ENCODE data around the gene GIGYF2.

GIGYF2 gene

DNA sequence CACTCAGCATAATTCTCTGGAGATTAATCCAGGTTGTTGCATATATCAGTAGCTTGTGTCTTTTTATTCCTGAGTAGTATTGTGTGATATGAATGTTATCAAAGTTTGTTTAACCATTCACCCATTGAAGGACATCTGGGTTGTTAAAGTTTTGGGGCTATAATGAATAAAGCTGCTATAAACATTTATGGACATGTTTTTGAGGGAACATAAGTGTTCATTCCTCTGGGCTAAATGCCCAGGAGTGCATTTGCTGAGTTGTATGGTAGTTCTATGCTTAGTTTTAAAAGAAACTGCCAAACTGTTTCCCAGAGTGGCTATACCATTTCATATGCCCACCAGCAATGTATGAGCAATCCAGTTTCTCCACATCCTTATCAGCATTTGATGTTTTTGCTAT, 101.1 kb downstream of the GIGYF2 start:
- Histone ChIP-seq H2AFZ (ENCODE audit: low read depth, low read length) (no peak overlapping the region), H3K4me2 (ENCODE audit: insufficient read depth, low read length) (no peak overlapping the region), H3K79me2 (ENCODE audit: insufficient read depth, low read length) (no peaks in the 10 kb centered on the region; the same call in 1 of the 2 replicates), H3K4me3 (ENCODE audit: low read depth in 1 of 2, low read length in 2 of 2) (no peak overlapping the region), H3K4me1 (ENCODE audit: insufficient read depth, low read length) (no peaks in the 10 kb centered on the region), H4K20me1 (ENCODE audit: insufficient read depth, low read length) (no peaks in the 10 kb centered on the region), H3K27ac (ENCODE audit: low read length) (no peak overlapping the region), H3K9me3 (ENCODE audit: insufficient read depth, low read length, severe bottlenecking) (no peaks in the 10 kb centered on the region), H3K27me3 (ENCODE audit: insufficient read depth, low read length, poor library complexity) (no peaks in the 10 kb centered on the region), H3K36me3 (ENCODE audit: insufficient read depth, low read length) (peaks cover 91% of the 10 kb centered on the region), H3K9ac (ENCODE audit: low read depth, low read length) (no peak overlapping the region)
- DNase-seq (no peak), ATAC-seq (ENCODE audit: insufficient read depth, low read depth) (no peak)
- TF ChIP-seq EZH2 (IDR thresholded peaks at IDR 0.05; ENCODE audit: borderline replicate concordance, low read depth, low read length, severe bottlenecking): no peak
- TF ChIP-seq, protein P1, sequence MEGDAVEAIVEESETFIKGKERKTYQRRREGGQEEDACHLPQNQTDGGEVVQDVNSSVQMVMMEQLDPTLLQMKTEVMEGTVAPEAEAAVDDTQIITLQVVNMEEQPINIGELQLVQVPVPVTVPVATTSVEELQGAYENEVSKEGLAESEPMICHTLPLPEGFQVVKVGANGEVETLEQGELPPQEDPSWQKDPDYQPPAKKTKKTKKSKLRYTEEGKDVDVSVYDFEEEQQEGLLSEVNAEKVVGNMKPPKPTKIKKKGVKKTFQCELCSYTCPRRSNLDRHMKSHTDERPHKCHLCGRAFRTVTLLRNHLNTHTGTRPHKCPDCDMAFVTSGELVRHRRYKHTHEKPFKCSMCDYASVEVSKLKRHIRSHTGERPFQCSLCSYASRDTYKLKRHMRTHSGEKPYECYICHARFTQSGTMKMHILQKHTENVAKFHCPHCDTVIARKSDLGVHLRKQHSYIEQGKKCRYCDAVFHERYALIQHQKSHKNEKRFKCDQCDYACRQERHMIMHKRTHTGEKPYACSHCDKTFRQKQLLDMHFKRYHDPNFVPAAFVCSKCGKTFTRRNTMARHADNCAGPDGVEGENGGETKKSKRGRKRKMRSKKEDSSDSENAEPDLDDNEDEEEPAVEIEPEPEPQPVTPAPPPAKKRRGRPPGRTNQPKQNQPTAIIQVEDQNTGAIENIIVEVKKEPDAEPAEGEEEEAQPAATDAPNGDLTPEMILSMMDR (IDR thresholded peaks at IDR 0.05; ENCODE audit: borderline replicate concordance, extremely low read depth, low read length, poor library complexity, severe bottlenecking): no peak

DNA sequence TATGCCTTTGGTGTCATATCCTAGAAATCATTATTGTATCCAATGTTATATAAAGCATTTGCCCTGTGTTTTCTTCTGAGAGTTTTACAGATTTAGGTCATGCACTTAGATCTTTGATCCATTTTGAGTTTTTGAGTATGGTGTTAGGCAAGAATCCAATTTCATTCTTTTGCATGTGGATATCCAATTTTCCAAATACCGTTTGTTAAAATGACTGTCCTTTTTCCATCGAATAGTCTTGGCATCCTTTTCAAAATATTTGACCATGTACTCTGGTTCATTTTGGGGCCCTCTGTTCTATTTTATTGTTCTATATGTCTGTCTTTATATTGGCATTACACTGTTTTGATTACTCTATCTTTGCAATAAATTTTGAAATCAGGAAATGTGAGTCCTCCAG, 103.0 kb downstream of the GIGYF2 start:
- Histone ChIP-seq H3K27me3 (ENCODE audit: insufficient read depth, low read length, poor library complexity) (no peaks in the 10 kb centered on the region), H3K4me2 (ENCODE audit: insufficient read depth, low read length) (no peak overlapping the region), H3K27ac (ENCODE audit: low read length) (no peak overlapping the region), H4K20me1 (ENCODE audit: insufficient read depth, low read length) (no peaks in the 10 kb centered on the region), H3K79me2 (ENCODE audit: insufficient read depth, low read length) (no peaks in the 10 kb centered on the region; the same call in 1 of the 2 replicates), H3K4me1 (ENCODE audit: insufficient read depth, low read length) (no peaks in the 10 kb centered on the region), H3K4me3 (ENCODE audit: low read depth in 1 of 2, low read length in 2 of 2) (no peak overlapping the region), H3K9me3 (ENCODE audit: insufficient read depth, low read length, severe bottlenecking) (no peaks in the 10 kb centered on the region), H2AFZ (ENCODE audit: low read depth, low read length) (no peak overlapping the region), H3K9ac (ENCODE audit: low read depth, low read length) (no peak overlapping the region), H3K36me3 (ENCODE audit: insufficient read depth, low read length) (peaks cover 73% of the 10 kb centered on the region)
- TF ChIP-seq, protein P1 (IDR thresholded peaks at IDR 0.05; ENCODE audit: borderline replicate concordance, extremely low read depth, low read length, poor library complexity, severe bottlenecking): no peak
- TF ChIP-seq EZH2 (IDR thresholded peaks at IDR 0.05; ENCODE audit: borderline replicate concordance, low read depth, low read length, severe bottlenecking): no peak
- ATAC-seq (ENCODE audit: insufficient read depth, low read depth) (no peak), DNase-seq (no peak)

DNA sequence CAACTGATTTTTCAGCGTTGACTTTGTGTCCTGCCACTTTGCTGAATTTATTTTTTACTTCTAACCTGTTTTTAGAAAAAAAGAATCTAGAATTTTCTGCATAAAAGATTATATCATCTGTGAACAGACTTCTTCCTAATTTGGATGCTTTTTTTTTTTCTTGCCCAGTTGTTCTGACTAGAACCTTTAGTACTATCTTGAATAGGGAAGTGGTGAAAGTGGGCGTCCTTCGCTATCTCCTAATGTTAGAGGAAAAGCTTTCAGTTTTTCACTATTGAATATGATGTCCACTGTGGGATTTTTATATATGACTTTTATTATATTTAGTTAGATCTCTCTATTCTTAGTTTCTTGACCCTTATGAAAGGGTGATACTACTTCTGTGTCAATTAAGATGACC, 105.0 kb downstream of the GIGYF2 start:
- ATAC-seq (ENCODE audit: insufficient read depth, low read depth): no peak
- Histone ChIP-seq H3K9ac (ENCODE audit: low read depth, low read length) (no peak overlapping the region), H3K9me3 (ENCODE audit: insufficient read depth, low read length, severe bottlenecking) (no peaks in the 10 kb centered on the region), H3K79me2 (ENCODE audit: insufficient read depth, low read length) (no peaks in the 10 kb centered on the region; the same call in 1 of the 2 replicates), H4K20me1 (ENCODE audit: insufficient read depth, low read length) (no peaks in the 10 kb centered on the region), H3K4me2 (ENCODE audit: insufficient read depth, low read length) (no peak overlapping the region), H3K27ac (ENCODE audit: low read length) (no peak overlapping the region), H3K27me3 (ENCODE audit: insufficient read depth, low read length, poor library complexity) (no peaks in the 10 kb centered on the region), H2AFZ (ENCODE audit: low read depth, low read length) (no peak overlapping the region), H3K4me3 (ENCODE audit: low read depth in 1 of 2, low read length in 2 of 2) (no peak overlapping the region), H3K36me3 (ENCODE audit: insufficient read depth, low read length) (peaks cover 71% of the 10 kb centered on the region), H3K4me1 (ENCODE audit: insufficient read depth, low read length) (no peaks in the 10 kb centered on the region)
- DNase-seq: no peak
- TF ChIP-seq EZH2 (IDR thresholded peaks at IDR 0.05; ENCODE audit: borderline replicate concordance, low read depth, low read length, severe bottlenecking): no peak
- TF ChIP-seq, protein P1 (IDR thresholded peaks at IDR 0.05; ENCODE audit: borderline replicate concordance, extremely low read depth, low read length, poor library complexity, severe bottlenecking): no peak
